Activated CD4-positive, alpha-beta memory T cell treated with anti-CD3 and anti-CD28 coated beads, Interleukin-2, amount 10 ng/mL, durations not matched to agents 7 days and 5 days (primary cell): ENCODE data around the gene SLC7A10. TPM values are rescaled to one million over a fixed set of nuclear protein-coding genes. Genes with fewer than 3 reads are reported as not detected.

Experiments
- CTCF ChIA-PET: fragments of 350-600 bp; sonication (Branson Sonifier 250); formaldehyde crosslinking; loops from one replicate; lab custom pipeline; 2021; ENCODE audit warnings: antibody characterized with exemption, inconsistent platforms; lab: Charles Lee
- POLR2A ChIA-PET: fragments of 350-600 bp; sonication (Branson Sonifier 250); formaldehyde crosslinking; loops from one replicate; lab custom pipeline; 2021; ENCODE audit warnings: antibody characterized with exemption; lab: Charles Lee
- DNase-seq: peaks from one replicate; pipeline ENCODE4 v3.0.0-alpha.2; 2020
- H3K27ac Mint-ChIP-seq: one replicate; pipeline ENCODE4 v1.8.0; 2021; ENCODE audit warnings: mild to moderate bottlenecking, mixed read lengths
- H3K27me3 Mint-ChIP-seq: one replicate; pipeline ENCODE4 v1.8.0; 2021; ENCODE audit warnings: mixed read lengths
- H3K36me3 Mint-ChIP-seq: one replicate; pipeline ENCODE4 v1.8.0; 2021; ENCODE audit warnings: low read depth, mixed read lengths
- H3K4me1 Mint-ChIP-seq: one replicate; pipeline ENCODE4 v1.8.0; 2021; ENCODE audit warnings: mixed read lengths
- H3K4me3 Mint-ChIP-seq: one replicate; pipeline ENCODE4 v1.8.0; 2021; ENCODE audit warnings: mild to moderate bottlenecking, mixed read lengths
- H3K9me3 Mint-ChIP-seq: one replicate; pipeline ENCODE4 v1.8.0; 2021; ENCODE audit warnings: mixed read lengths
- total RNA-seq, 2 experiments: library from RNA; stranded (reverse); gene quantifications; one replicate each; pipeline ENCODE4 v1.2.3, GENCODE V29; 2021

SLC7A10 gene
- total RNA-seq, 2 experiments from 2014 or later = not detected

DNA sequence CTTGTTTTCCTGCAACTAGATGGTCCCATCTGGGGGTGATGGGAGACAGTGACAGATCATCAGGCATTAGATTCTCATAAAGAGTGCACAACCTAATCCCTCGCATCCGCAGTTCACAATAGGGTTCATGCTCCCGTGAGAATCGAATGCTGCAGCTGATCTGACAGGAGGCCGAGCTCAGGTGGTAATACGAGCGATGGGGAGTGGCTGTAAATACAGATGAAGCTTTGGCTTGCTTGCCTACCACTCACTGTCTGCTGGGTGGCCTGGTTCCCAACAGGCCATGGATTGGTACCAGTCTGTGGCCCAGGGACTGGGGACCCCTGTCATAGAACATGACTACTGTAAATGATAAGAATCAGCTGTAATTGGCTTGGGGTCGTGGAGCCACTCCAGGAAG is 65.8 kb downstream of the SLC7A10 start:
- DNase-seq = no peak
- Mint-ChIP-seq H3K9me3 (no peaks in the 10 kb centered on the region), H3K4me3 (no peak overlapping the region), H3K27ac (peak overlapping the region; percentile 83), H3K36me3 (no peaks in the 10 kb centered on the region), H3K4me1 (peaks cover 39% of the 10 kb centered on the region), H3K27me3 (no peaks in the 10 kb centered on the region)
- ChIA-PET CTCF (interaction anchor here (1.4 to 9.3 kb wide), 4 partner anchors 16 to 184 kb away, joined by 3 to 72 read pairs (median 22); no protein-coding TSS in a partner anchor), POLR2A (interaction anchor here (0.7 to 6.8 kb wide), 3 partner anchors 16 to 217 kb away, joined by 3 to 119 read pairs (median 3); no protein-coding TSS in a partner anchor)

- ChIA-PET POLR2A (interaction anchor here (1.2 to 6.8 kb wide), 2 partner anchors 15 to 17 kb away, joined by 3 to 119 read pairs; no protein-coding TSS in a partner anchor), CTCF (interaction anchor here (2.4 to 9.3 kb wide), 3 partner anchors 15 to 25 kb away, joined by 12 to 72 read pairs (median 32); no protein-coding TSS in a partner anchor)
- no peaks in the 10 kb centered on the region for H3K9me3 Mint-ChIP-seq
- H3K36me3 Mint-ChIP-seq = no peaks in the 10 kb centered on the region
- peaks cover 39% of the 10 kb centered on the region for H3K4me1 Mint-ChIP-seq
- no peaks in the 10 kb centered on the region for H3K27me3 Mint-ChIP-seq
- H3K27ac Mint-ChIP-seq = no peak overlapping the region
- DNase-seq = no peak
- no peak overlapping the region for H3K4me3 Mint-ChIP-seq
Observed at GRCh38 chr19:33159149-33159548, 66.5 kb downstream of the SLC7A10 start.

Other genes with a start within 250 kb of the SLC7A10 start
- gene RHPN2, start 161.0 kb downstream of the SLC7A10 start, total RNA-seq = 1 to 10 TPM in 1 of 2 experiments, under 1 TPM in 1; 0.70 to 1.2 TPM
- 10 to 100 TPM; 10.8 to 11.0 TPM for gene GPATCH1, start 144.7 kb downstream of the SLC7A10 start, total RNA-seq
- not detected for gene WDR88, start 93.7 kb downstream of the SLC7A10 start, total RNA-seq
- gene LRP3, start 31.5 kb downstream of the SLC7A10 start, total RNA-seq = not detected
- under 1 TPM; 0.18 to 0.20 TPM for gene CEBPA, start 76.7 kb upstream of the SLC7A10 start, total RNA-seq
- 10 to 100 TPM; 30.0 to 31.4 TPM for gene CEBPG, start 147.9 kb upstream of the SLC7A10 start, total RNA-seq